SK-N-SH treated with all-trans-retinoic acid at 6 μM for 48 hours (cell line): Measurements from ENCODE around the gene MAP7.

Experiments
- ATAC-seq: fragments of 200-7000 bp; cut with Tn5 transposase; 3 replicates; pipeline ENCODE4 v1.9.1; 2020; ENCODE audit warnings: mild to moderate bottlenecking, moderate library complexity
- ARNTL ChIP-seq: fragments of 450-650 bp; formaldehyde crosslinking; IDR thresholded peaks from 2 replicates; pipeline ENCODE4 v1.5.0; 2020; ENCODE audit warnings: low read depth, mild to moderate bottlenecking, moderate library complexity, borderline replicate concordance
- BACH2 ChIP-seq: fragments of 250-450 bp; sonication (Bioruptor Pico); IDR thresholded peaks from 2 replicates; pipeline ENCODE4 v1.9.0; 2021; ENCODE audit warnings: mild to moderate bottlenecking, borderline replicate concordance
- CSDC2 ChIP-seq: fragments of 250-450 bp; sonication (Bioruptor Pico); IDR thresholded peaks from 2 replicates; pipeline ENCODE4 v1.5.0; 2020; ENCODE audit warnings: mild to moderate bottlenecking, moderate library complexity
- CSRNP3 ChIP-seq: fragments of 250-450 bp; sonication (Bioruptor Pico); IDR thresholded peaks from 2 replicates; pipeline ENCODE4 v1.5.1; 2021; ENCODE audit warnings: mild to moderate bottlenecking, moderate library complexity
- OSR1 ChIP-seq: fragments of 250-450 bp; sonication (Bioruptor Pico); IDR thresholded peaks from 2 replicates; pipeline ENCODE4 v1.8.0; 2022; ENCODE audit warnings: moderate library complexity, mild to moderate bottlenecking, inconsistent platforms
- PATZ1 ChIP-seq: fragments of 250-450 bp; sonication (Bioruptor Pico); IDR thresholded peaks from 2 replicates; pipeline ENCODE4 v1.8.0; 2020; ENCODE audit warnings: mild to moderate bottlenecking, moderate library complexity, borderline replicate concordance
- POU6F1 ChIP-seq: fragments of 250-450 bp; sonication (Bioruptor Pico); IDR thresholded peaks from 2 replicates; pipeline ENCODE4 v1.8.0; 2021; ENCODE audit warnings: low read depth, mild to moderate bottlenecking, moderate library complexity, borderline replicate concordance
- RARB ChIP-seq: fragments of 250-450 bp; sonication (Bioruptor Pico); IDR thresholded peaks from 2 replicates; pipeline ENCODE4 v1.8.0; 2021; ENCODE audit warnings: mild to moderate bottlenecking, moderate library complexity
- SNAI2 ChIP-seq: fragments of 250-450 bp; sonication (Bioruptor Pico); IDR thresholded peaks from 2 replicates; pipeline ENCODE4 v1.5.0; 2020; ENCODE audit warnings: mild to moderate bottlenecking, moderate library complexity
- TCF4 ChIP-seq: fragments of 250-450 bp; sonication (Bioruptor Pico); IDR thresholded peaks from 2 replicates; pipeline ENCODE4 v1.8.0; 2021; ENCODE audit warnings: mild to moderate bottlenecking, moderate library complexity, borderline replicate concordance
- TOX ChIP-seq: fragments of 250-450 bp; sonication (Bioruptor Pico); IDR thresholded peaks from 2 replicates; pipeline ENCODE4 v1.8.0; 2021; ENCODE audit warnings: mild to moderate bottlenecking, moderate library complexity, borderline replicate concordance
- TSHZ2 ChIP-seq: fragments of 250-450 bp; sonication (Bioruptor Pico); IDR thresholded peaks from 2 replicates; pipeline ENCODE4 v1.5.0; 2020; ENCODE audit warnings: mild to moderate bottlenecking, moderate library complexity
- ZC3H10 ChIP-seq: fragments of 250-450 bp; sonication (Bioruptor Pico); IDR thresholded peaks from 2 replicates; pipeline ENCODE4 v1.5.1; 2021; ENCODE audit warnings: mild to moderate bottlenecking, moderate library complexity
- ZFP3 ChIP-seq: fragments of 250-450 bp; sonication (Bioruptor Pico); IDR thresholded peaks from 2 replicates; pipeline ENCODE4 v1.5.0; 2020; ENCODE audit warnings: mild to moderate bottlenecking, moderate library complexity
- ZFP30 ChIP-seq: fragments of 450-650 bp; formaldehyde crosslinking; IDR thresholded peaks from 2 replicates; pipeline ENCODE4 v1.5.0; 2022; ENCODE audit warnings: mild to moderate bottlenecking, moderate library complexity
- ZNF565 ChIP-seq: fragments of 450-650 bp; formaldehyde crosslinking; conservative IDR thresholded peaks from 2 replicates; pipeline ENCODE4 v1.5.0; 2020; ENCODE audit warnings: low read depth, mild to moderate bottlenecking, moderate library complexity
- ZNF70 ChIP-seq: fragments of 450-650 bp; formaldehyde crosslinking; IDR thresholded peaks from 2 replicates; pipeline ENCODE4 v1.5.0; 2020; ENCODE audit warnings: mild to moderate bottlenecking, moderate library complexity
- ZNF8 ChIP-seq: fragments of 450-650 bp; formaldehyde crosslinking; IDR thresholded peaks from 2 replicates; pipeline ENCODE4 v1.5.0; 2020; ENCODE audit warnings: mild to moderate bottlenecking, moderate library complexity
- TF ChIP-seq, protein P1 (sequence below): fragments of 250-450 bp; sonication (Bioruptor Pico); IDR thresholded peaks from 2 replicates; pipeline ENCODE4 v1.5.1; 2020; ENCODE audit warnings: low read depth, mild to moderate bottlenecking, moderate library complexity

The MAP7 gene

GRCh38 chr6:136370988-136371728, 179.1 kb downstream of the MAP7 start (continued):
- no peak for TF ChIP-seq TSHZ2 (CRISPR knock-in tag)
- no peak for TF ChIP-seq ZFP3 (CRISPR knock-in tag)
- no peak for TF ChIP-seq ARNTL (CRISPR knock-in tag)

DNA sequence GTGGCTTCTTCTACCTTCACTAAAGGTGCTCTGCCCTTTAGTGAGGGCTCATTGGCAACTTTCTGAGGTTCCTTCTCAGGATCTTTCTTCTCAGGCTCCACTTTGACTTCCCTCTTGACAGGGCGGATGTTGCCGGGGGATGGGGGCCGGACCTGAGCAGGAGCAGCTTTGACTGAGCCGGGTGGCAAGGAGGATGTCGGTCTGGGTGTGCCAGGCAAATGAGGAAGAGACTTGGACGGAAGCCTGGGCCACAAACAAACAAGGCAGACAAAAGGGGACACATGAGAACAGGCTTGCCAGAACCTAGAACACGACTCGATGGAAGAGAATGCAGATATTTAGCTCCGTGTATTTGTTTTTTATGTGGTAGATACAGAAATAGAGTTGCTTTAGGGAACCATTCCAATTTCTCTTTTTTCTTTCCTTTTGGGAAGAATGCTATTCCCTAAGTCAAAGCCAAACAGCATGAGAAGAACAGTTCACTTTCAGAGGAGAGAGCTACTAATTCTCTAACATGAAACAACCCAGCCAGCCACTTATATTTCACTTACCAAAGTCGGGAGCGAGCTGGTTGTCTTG, 184.4 kb downstream of the MAP7 start:
- TF ChIP-seq ZNF70 (CRISPR knock-in tag) (no peak), SNAI2 (CRISPR knock-in tag) (no peak), POU6F1 (CRISPR knock-in tag) (no peak), OSR1 (no peak), ZNF8 (CRISPR knock-in tag) (no peak), TCF4 (no peak), ZC3H10 (CRISPR knock-in tag) (no peak), RARB (CRISPR knock-in tag) (no peak), CSRNP3 (CRISPR knock-in tag) (no peak), BACH2 (CRISPR knock-in tag) (no peak), TOX (no peak), PATZ1 (CRISPR knock-in tag) (no peak)
- TF ChIP-seq, protein P1, sequence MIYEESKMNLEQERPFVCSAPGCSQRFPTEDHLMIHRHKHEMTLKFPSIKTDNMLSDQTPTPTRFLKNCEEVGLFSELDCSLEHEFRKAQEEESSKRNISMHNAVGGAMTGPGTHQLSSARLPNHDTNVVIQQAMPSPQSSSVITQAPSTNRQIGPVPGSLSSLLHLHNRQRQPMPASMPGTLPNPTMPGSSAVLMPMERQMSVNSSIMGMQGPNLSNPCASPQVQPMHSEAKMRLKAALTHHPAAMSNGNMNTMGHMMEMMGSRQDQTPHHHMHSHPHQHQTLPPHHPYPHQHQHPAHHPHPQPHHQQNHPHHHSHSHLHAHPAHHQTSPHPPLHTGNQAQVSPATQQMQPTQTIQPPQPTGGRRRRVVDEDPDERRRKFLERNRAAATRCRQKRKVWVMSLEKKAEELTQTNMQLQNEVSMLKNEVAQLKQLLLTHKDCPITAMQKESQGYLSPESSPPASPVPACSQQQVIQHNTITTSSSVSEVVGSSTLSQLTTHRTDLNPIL (CRISPR knock-in tag) = no peak
- ATAC-seq = no peak

DNA sequence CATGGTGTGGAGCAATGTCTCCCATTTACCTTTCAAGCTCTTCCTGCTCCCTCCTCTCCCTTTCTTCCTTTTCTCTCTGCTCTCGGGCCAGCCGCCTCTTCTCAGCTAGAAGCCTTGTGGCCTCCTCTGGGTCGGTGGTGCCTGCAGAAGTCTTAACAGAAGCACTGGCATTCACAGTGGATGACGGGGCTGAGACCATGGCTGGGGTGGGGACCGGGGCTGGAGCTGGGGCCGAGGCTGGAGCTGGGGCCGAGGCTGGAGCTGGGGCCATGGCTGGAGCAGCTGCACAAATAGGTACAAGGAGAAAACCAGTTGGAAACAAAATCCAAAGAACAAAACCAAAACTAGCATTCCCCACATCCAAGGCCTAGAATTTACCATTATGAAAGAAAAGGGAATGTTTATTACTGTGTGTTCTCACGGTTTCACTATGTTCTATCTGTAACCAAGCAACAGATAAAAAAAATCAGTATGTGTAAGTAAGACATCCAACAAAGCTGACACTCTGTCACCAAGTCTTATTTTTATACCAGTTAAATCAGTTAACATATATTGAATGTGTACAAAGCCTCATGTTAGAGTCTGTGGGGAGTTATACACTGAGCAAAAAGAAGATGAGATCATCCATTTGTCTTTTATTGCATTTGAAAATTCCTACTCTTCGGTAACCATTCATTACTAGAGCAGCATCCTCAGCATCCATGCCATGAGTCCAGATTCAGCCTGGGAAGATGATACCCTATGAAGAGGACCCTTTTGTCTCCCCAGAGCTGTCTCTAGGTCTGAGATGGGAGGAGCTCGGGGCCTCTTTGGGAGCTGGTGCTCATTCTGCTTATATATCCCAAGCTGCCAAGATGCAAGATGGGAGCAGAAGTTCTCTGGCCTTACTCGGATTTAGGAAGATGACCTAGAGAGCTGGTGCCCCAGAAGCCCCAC, 187.5 kb downstream of the MAP7 start:
- ATAC-seq = no peak
- TF ChIP-seq ZNF8 (CRISPR knock-in tag) (no peak), ZFP3 (CRISPR knock-in tag) (no peak), BACH2 (CRISPR knock-in tag) (no peak), ZNF70 (CRISPR knock-in tag) (no peak), PATZ1 (CRISPR knock-in tag) (no peak), SNAI2 (CRISPR knock-in tag) (no peak), RARB (CRISPR knock-in tag) (no peak), POU6F1 (CRISPR knock-in tag) (no peak), TOX (no peak), ARNTL (CRISPR knock-in tag) (no peak), ZFP30 (no peak), ZNF565 (CRISPR knock-in tag) (no peak), TCF4 (no peak), CSDC2 (CRISPR knock-in tag) (no peak)
- TF ChIP-seq, protein P1 (CRISPR knock-in tag) = no peak
